Measurements from ENCODE around the gene WDR75. TPM values are rescaled to one million over a fixed set of nuclear protein-coding genes. Genes with fewer than 3 reads are reported as not detected.

The WDR75 gene
- total RNA-seq, 1 donor from 2014 or later = 5.3 TPM

- H3K36me3 ChIP-seq = peaks cover 23 to 71% of the 10 kb centered on the region in 2 donors
- no peak overlapping the region for H3K4me3 ChIP-seq
- DNase-seq (ENCODE audit: low spot score in 2 of 2) = no peak
- no peaks in the 10 kb centered on the region for H3K9me3 ChIP-seq
- intact Hi-C loops (cut with DNase I) = loop anchor here (10.0 kb wide), 1 partner anchor 189 kb away; no protein-coding TSS in a partner anchor
- H3K4me1 ChIP-seq = peaks cover 0 to 21% of the 10 kb centered on the region in 2 donors
- no peak for TF ChIP-seq CTCF (IDR thresholded peaks at IDR 0.05)
- no peaks in the 10 kb centered on the region for H3K27me3 ChIP-seq
- peak overlapping the region; percentile 62 to 65 for H3K27ac ChIP-seq
Observed at GRCh38 chr2:189465478-189465877, 24.2 kb downstream of the WDR75 start.

GRCh38 chr2:189466046-189466445 lies 24.8 kb downstream of the WDR75 start:
- Histone ChIP-seq H3K27me3 (no peaks in the 10 kb centered on the region), H3K9me3 (no peaks in the 10 kb centered on the region), H3K27ac (peak overlapping the region; percentile 62 to 65), H3K36me3 (peaks cover 23 to 73% of the 10 kb centered on the region in 2 donors), H3K4me3 (no peak overlapping the region), H3K4me1 (peaks cover 0 to 21% of the 10 kb centered on the region in 2 donors)
- DNase-seq (ENCODE audit: low spot score in 2 of 2) = no peak
- no peak for TF ChIP-seq CTCF (IDR thresholded peaks at IDR 0.05)
- intact Hi-C loops (cut with DNase I) = loop anchor here (2.0 to 10.0 kb wide), 2 partner anchors 115 to 189 kb away; partner anchors contain the start of gene SLC40A1

- intact Hi-C loops (cut with DNase I) = loop anchor here (2.0 to 10.0 kb wide), 2 partner anchors 114 to 188 kb away; partner anchors contain the start of gene SLC40A1
- H3K4me3 ChIP-seq = no peak overlapping the region
- H3K9me3 ChIP-seq = no peaks in the 10 kb centered on the region
- peak overlapping the region; percentile 62 to 65 for H3K27ac ChIP-seq
- H3K36me3 ChIP-seq = peaks cover 23 to 73% of the 10 kb centered on the region in 2 donors
- DNase-seq (ENCODE audit: low spot score in 2 of 2) = no peak
- H3K27me3 ChIP-seq = no peaks in the 10 kb centered on the region
- peak; percentile 53 to 77 (median 62) for TF ChIP-seq CTCF (IDR thresholded peaks at IDR 0.05)
- H3K4me1 ChIP-seq = peaks cover 0 to 21% of the 10 kb centered on the region in 2 donors
Observed at GRCh38 chr2:189466656-189467055, 25.4 kb downstream of the WDR75 start.

- Histone ChIP-seq H3K4me1 (peaks cover 0 to 21% of the 10 kb centered on the region in 2 donors), H3K36me3 (peaks cover 19 to 69% of the 10 kb centered on the region in 2 donors), H3K27me3 (no peaks in the 10 kb centered on the region), H3K27ac (no peak overlapping the region), H3K9me3 (no peaks in the 10 kb centered on the region), H3K4me3 (no peak overlapping the region)
- intact Hi-C loops (cut with DNase I) = loop anchor here (2.0 to 10.0 kb wide), 2 partner anchors 114 to 188 kb away; partner anchors contain the start of gene SLC40A1
- no peak for DNase-seq (ENCODE audit: low spot score in 2 of 2)
- no peak for TF ChIP-seq CTCF (IDR thresholded peaks at IDR 0.05)
Observed at GRCh38 chr2:189467160-189467559, 25.9 kb downstream of the WDR75 start.

GRCh38 chr2:189467593-189467992 lies 26.3 kb downstream of the WDR75 start:
- intact Hi-C loops (cut with DNase I) = loop anchor here (2.0 to 10.0 kb wide), 2 partner anchors 113 to 187 kb away; partner anchors contain the start of gene SLC40A1
- no peak for DNase-seq (ENCODE audit: low spot score in 2 of 2)
- TF ChIP-seq CTCF (IDR thresholded peaks at IDR 0.05) = no peak
- H3K4me1 ChIP-seq = peaks cover 0 to 21% of the 10 kb centered on the region in 2 donors
- no peaks in the 10 kb centered on the region for H3K9me3 ChIP-seq
- H3K27me3 ChIP-seq = no peaks in the 10 kb centered on the region
- no peak overlapping the region for H3K4me3 ChIP-seq
- H3K27ac ChIP-seq = no peak overlapping the region
- peaks cover 14 to 65% of the 10 kb centered on the region in 2 donors for H3K36me3 ChIP-seq

All from ascending aorta (tissue), 2 donors.